ENCODE measurements around the gene GSDME.

Gene GSDME

DNA sequence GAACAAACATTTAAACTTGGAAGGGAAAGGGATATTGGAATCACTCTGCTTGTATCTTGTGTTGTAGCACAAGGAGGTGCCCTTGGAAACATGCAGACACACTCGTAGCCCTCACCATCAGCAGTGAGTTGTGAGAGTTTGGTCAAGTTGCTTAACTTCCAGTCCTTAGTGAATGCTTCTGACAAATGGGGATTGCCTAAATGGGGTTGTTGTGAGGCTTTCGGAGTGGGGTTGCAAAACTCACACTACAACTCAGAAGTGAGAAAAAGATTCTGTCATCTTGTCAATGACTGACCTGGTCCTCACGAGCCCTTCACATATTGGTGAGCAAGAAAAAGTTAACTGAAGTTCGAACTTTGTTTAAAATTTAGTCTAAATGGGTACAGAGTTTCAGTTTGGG lies 29.0 kb upstream of the GSDME start:
- Mint-ChIP-seq H3K27me3 (no peaks in the 10 kb centered on the region), H3K36me3 (peaks cover 30 to 32% of the 10 kb centered on the region in 2 donors), H3K4me1 (peaks cover 7 to 12% of the 10 kb centered on the region in 2 donors), H3K27ac (no peak overlapping the region), H3K4me3 (no peak overlapping the region), H3K9me3 (peaks cover 12 to 14% of the 10 kb centered on the region in 2 donors)
- ATAC-seq (replicated peaks) (no peak), DNase-seq (no peak)

DNA sequence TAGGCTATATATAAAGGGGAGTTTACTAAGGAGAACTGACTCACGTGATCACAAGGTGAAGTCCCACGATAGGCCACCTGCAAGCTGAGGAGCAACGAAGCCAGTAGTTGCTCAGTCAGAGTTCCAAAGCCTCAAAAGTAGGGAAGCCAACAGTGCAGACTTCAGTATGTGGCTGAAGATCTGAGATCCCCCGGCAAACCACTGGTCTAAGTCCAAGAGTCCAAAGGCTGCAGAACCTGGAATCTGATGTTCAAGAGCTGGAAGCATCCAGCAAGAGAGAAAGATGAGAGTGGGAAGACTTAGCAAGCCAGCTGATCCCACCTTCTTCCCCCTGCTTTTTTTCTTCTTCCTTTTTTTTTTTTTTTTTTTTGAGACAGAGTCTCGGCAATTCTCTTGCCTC lies 27.0 kb upstream of the GSDME start:
- no peak overlapping the region for H3K4me3 Mint-ChIP-seq

DNA sequence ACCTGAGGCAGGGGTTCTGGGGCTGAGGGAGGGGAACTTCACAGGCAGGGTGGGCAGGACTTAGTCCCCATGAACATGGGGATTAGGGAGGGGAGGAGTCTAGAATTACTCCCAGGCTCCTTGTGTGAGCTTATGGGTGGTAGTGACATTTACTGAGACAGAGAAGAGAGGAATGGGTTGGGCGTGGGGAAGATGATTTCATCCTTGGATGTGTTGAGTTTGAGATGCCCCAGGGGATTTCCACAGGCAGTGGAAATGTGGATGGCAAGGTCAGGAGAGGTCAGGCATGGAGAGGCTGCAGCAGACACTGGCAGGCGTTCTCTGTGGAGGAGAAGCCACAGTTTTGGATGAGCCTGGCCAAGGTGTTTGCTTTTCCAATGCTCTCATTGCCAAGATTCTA lies 26.4 kb upstream of the GSDME start:
- ATAC-seq (replicated peaks) (no peak), DNase-seq (no peak)
- Mint-ChIP-seq H3K27me3 (no peaks in the 10 kb centered on the region), H3K4me3 (no peak overlapping the region), H3K27ac (no peak overlapping the region), H3K9me3 (peaks cover 7 to 8% of the 10 kb centered on the region in 2 donors), H3K4me1 (peaks cover 21 to 22% of the 10 kb centered on the region in 2 donors), H3K36me3 (peaks cover 21 to 23% of the 10 kb centered on the region in 2 donors)

More for the DNA sequence above, 27.0 kb upstream of the GSDME start:
- Mint-ChIP-seq H3K9me3 (peaks cover 10 to 12% of the 10 kb centered on the region in 2 donors), H3K36me3 (peaks cover 26 to 27% of the 10 kb centered on the region in 2 donors), H3K27ac (no peak overlapping the region), H3K4me1 (peaks cover 15 to 16% of the 10 kb centered on the region in 2 donors), H3K27me3 (no peaks in the 10 kb centered on the region)
- DNase-seq (no peak), ATAC-seq (replicated peaks) (no peak)

DNA sequence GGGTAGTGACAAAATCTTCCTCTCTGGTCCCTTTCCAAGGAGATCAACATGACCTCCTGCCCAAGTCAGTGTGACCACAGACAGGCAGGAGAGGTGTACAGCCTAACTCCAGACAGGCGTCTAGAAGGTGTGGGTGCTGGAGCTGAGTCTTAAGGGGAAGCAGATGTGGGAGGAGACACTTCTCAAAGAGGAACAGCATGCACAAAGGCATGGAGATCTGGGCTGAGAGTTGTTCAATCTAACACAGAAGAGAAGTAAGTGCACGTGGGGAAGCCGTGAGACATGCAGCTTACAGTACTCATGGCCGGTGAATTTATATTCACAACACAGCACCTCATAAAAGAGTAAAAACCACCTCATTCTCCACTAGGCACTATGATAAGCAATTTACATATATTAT lies 23.8 kb upstream of the GSDME start:
- Mint-ChIP-seq H3K4me1 (peaks cover 20 to 21% of the 10 kb centered on the region in 2 donors), H3K4me3 (no peak overlapping the region), H3K9me3 (peaks cover 7 to 8% of the 10 kb centered on the region in 2 donors), H3K36me3 (peaks cover 18 to 23% of the 10 kb centered on the region in 2 donors), H3K27ac (no peak overlapping the region), H3K27me3 (no peaks in the 10 kb centered on the region)
- no peak for ATAC-seq (replicated peaks)
- DNase-seq: no peak

DNA sequence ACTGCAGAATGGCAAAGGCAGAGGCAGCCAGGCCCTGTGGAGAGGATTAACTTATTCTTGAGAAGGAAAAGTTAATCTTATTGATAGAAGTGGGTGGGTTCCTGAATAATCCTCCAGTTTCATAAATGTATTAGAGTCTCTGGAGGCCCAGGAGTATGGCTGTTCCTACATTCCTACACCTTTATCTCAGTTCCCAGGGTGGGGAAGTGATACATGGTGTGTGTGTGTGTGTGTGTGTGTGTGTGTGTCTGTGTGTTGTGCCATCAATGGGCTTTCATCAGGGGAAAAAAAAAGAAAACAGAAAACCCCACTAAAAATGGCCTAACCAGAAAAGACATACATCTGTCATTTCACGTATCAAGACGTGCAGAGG lies 22.0 kb upstream of the GSDME start:
- peak; percentile 14 to 26 for ATAC-seq (replicated peaks)
- Mint-ChIP-seq H3K4me3 (no peak overlapping the region), H3K36me3 (peaks cover 15 to 20% of the 10 kb centered on the region in 2 donors), H3K27ac (no peak overlapping the region), H3K4me1 (peaks cover 20 to 31% of the 10 kb centered on the region in 2 donors), H3K9me3 (peaks cover 7 to 8% of the 10 kb centered on the region in 2 donors), H3K27me3 (no peaks in the 10 kb centered on the region)
- no peak for DNase-seq

DNA sequence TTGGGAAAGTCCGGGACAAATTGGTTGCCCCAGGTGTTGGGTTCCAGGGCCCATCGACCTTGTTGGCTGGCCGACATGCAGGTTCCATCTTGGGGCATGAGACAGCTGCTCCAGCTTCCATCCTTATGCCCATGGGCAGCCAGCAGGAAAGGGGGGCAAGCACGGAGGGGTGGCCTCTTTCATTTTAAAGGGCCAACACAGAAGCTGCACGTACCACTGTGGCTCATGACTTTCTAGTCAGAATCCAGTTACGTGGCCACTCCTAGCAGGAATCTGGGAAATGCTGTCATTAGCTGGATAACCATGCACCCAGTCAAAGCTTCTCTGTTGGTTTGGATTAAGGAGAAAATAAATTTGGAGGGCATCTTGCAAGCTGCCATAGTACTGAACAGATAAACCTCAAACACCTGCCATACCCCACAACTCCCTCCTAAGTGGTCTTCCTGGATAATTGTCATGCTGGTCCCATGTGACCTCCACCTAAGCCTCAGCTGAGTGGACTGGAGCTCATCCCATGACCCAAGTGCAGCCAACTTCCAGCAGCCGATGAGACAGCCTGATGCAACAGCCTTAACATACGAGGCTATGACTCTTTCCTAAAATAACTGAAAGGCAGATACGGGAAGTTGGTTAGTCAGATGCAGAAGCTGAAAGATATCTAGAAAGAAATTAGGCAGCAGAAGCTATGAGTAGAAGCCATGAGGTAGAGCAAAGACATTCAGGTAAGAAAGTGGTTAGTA lies 21.4 kb upstream of the GSDME start:
- no peaks in the 10 kb centered on the region for H3K27me3 Mint-ChIP-seq
- peaks cover 2 to 5% of the 10 kb centered on the region in 2 donors for H3K9me3 Mint-ChIP-seq
- no peak overlapping the region for H3K4me3 Mint-ChIP-seq
- DNase-seq (no peak), ATAC-seq (replicated peaks) (peak; percentile 77 to 85)
- peak overlapping the region; percentile 21 for H3K27ac Mint-ChIP-seq
- peaks cover 10 to 15% of the 10 kb centered on the region in 2 donors for H3K36me3 Mint-ChIP-seq
- H3K4me1 Mint-ChIP-seq: peaks cover 22 to 29% of the 10 kb centered on the region in 2 donors

DNA sequence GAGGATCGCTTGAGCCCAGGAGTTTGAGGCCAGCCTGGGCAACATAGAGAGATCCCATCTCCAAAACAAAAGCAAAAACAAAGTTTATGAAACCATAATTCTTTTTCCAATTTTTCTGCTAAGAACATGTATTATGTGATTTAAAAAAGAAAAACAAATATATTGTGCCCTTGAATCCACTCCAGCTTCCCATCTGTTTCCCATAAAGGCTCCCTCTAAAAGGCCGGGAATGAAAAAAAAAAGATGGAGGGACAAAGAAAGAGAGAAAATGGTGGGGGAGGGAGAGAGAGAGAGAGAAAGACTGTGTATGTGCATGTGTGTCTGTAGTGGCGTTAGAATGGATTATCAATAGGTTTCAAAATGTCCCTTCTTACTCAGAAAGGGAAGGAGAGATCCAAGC lies 20.5 kb upstream of the GSDME start:
- DNase-seq (no peak), ATAC-seq (replicated peaks) (no peak)
- Mint-ChIP-seq H3K9me3 (no peaks in the 10 kb centered on the region), H3K4me3 (no peak overlapping the region), H3K36me3 (peaks cover 2 to 6% of the 10 kb centered on the region in 2 donors), H3K27ac (peak overlapping the region; percentile 77), H3K4me1 (peaks cover 22 to 26% of the 10 kb centered on the region in 2 donors), H3K27me3 (no peaks in the 10 kb centered on the region)

DNA sequence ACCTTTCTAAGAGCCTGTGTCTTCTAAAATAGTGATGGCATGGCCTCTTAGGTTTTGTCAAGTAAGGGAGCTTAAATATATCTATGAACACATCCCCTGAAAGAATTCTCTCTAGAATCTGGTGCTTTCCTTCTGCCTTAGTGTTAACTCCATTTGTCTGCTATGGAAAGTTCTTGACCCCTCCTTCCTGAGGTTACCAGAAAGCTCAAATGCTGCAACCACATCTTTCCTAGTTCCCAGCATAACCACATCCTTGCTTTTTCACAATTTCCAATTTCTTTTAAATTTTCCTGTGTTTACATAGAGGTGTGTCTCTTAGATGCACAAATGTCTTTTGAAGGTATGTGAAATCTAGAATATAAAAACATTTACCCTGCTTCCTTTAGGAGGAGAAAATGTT lies 16.4 kb upstream of the GSDME start:
- Mint-ChIP-seq H3K27me3 (peaks cover 0 to 8% of the 10 kb centered on the region in 2 donors), H3K4me1 (peaks cover 7 to 26% of the 10 kb centered on the region in 2 donors), H3K27ac (no peak overlapping the region), H3K4me3 (no peak overlapping the region), H3K36me3 (peaks cover 4 to 9% of the 10 kb centered on the region in 2 donors), H3K9me3 (peaks cover 13 to 14% of the 10 kb centered on the region in 2 donors)
- DNase-seq (no peak), ATAC-seq (replicated peaks) (no peak)

DNA sequence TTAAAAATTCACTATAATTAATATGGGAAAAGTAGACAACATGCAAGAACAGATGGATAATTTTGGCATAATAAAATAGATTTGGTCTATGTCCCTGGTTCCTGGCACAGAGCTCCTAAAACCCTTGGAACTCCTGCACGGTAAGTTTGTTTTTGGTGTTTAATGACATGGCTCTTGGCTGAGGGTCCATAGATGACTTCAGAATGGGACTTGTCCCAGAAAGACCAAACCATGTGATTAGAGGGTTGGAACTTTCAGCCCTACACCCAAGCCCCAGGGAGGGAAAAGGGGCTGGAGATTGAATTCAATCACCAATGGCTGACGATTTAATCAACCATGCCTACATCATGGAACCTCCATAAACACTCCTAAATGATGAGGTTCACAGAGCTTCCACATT lies 12.6 kb upstream of the GSDME start:
- ATAC-seq (replicated peaks) (no peak), DNase-seq (no peak)
- Mint-ChIP-seq H3K4me1 (peaks cover 4 to 15% of the 10 kb centered on the region in 2 donors), H3K36me3 (peaks cover 4 to 9% of the 10 kb centered on the region in 2 donors), H3K27me3 (peaks cover 11 to 20% of the 10 kb centered on the region in 2 donors), H3K27ac (no peak overlapping the region), H3K9me3 (peaks cover 13 to 14% of the 10 kb centered on the region in 2 donors), H3K4me3 (no peak overlapping the region)

DNA sequence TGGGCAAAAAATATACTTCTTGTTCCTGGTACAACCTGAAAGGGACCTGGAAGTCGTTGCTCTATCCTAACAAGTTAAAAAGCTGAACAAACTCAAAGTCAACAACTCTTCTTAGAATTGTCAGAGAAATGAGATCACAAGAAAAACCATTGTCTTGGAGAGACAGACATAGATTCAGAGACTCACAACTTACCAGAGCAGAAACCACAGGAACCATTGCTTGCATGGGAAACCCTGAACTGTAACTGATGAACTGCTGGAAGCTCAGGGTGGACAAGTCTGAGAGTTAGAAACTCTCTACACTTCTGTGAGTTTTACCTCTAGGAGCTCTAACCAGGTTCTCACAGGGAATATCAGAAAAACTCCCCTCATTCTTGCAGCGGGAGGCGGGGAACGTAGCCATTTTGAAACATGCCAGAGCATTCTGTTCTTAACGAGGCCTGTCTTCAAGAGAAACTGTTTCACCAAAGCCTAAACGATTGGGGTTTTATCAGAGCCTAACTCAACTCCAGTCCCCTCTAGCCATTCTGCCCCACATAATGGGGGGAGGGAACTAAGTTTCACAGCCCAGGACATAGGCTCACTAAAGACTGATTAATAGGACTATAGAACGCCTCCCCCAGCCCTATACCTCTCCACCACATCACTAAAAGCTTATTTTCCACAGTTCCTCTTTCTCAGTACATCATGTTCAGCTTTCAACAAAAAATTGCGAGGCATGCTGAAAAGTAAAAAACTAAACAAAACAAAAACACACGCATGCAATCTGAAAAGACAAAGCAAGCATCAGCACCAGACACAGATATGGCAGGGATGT lies 12.0 kb upstream of the GSDME start:
- Mint-ChIP-seq H3K36me3 (peaks cover 4 to 9% of the 10 kb centered on the region in 2 donors), H3K27ac (no peak overlapping the region), H3K27me3 (peaks cover 11 to 20% of the 10 kb centered on the region in 2 donors), H3K4me3 (no peak overlapping the region), H3K9me3 (peaks cover 13 to 14% of the 10 kb centered on the region in 2 donors), H3K4me1 (peaks cover 4 to 10% of the 10 kb centered on the region in 2 donors)
- ATAC-seq (replicated peaks) (peak; percentile 58 to 72), DNase-seq (no peak)

DNA sequence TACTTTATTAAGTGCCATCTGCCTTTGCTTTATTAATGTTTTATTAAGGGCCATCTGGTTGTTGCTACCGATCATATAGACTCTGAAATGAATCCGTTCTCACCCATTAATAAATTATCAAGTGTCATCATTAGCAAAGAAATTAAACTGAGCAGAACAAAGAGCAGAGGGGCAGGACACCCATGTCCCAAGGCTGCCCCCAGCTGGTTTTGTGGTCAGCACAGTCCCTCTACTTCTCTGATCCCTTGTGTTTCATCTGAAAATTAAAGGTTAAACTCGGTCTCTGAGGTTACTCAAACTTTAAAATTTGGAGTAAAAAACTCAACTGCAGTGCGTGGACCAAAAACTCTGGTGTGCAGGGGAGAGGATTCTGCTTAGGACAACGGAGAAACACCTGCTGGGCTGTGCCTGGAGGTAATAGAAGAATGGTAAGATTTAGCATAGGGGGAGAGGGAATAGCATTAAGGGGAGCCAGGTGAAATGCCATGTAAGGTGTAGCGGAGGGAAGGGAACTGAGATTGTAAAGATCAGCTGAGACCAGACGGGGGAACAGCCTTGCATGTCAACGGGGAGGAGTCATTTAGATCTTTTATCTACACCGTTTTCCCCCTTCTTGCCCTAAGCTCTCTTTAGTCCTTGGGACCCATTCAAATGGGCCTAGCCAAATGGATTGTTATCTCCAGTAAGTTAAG lies 10.8 kb upstream of the GSDME start:
- H3K27me3 Mint-ChIP-seq: peaks cover 14 to 24% of the 10 kb centered on the region in 2 donors
- H3K4me3 Mint-ChIP-seq: no peak overlapping the region
- H3K9me3 Mint-ChIP-seq: peaks cover 13 to 14% of the 10 kb centered on the region in 2 donors
- peaks cover 2 to 10% of the 10 kb centered on the region in 2 donors for H3K4me1 Mint-ChIP-seq
- H3K36me3 Mint-ChIP-seq: peaks cover 4 to 9% of the 10 kb centered on the region in 2 donors
- H3K27ac Mint-ChIP-seq: no peak overlapping the region
- ATAC-seq (replicated peaks): no peak
- no peak for DNase-seq

DNA sequence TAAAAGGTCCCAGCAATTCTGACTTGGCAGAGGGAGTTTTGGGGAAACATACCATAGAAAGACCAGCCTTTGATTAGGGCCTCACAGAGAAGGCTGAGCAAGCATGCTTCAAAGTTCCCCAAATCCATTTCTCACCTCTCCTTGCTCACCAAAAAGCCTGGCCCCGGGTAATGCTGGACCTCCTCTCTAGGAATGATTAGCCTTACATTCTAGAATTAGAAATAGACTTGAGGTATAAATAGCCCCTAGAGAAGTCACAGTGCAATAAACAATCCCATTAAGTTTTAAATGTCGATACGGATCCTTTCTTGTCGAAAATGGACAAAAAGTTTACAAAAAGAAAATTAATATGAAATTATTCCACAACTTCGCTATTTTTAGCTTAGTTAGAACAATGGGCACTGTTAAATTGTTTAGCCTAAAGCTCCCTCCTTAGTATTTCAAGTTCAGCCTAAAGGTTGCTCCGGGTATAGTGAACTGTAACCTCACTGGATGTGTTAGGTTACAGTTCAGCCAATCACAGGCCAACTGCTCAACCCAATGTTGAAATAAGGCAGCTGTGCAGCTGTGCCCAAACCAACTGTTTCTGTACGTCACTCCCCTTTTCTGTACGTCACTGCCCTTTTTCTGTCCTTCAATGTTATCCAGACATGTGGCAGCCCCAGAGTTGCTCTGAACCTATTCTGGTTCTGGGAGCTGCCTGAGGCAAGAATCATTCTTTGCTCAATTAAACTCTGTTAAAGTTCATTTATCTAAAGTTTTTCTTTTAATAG lies 7.9 kb upstream of the GSDME start:
- peaks cover under 1% of the 10 kb centered on the region in 2 donors for H3K9me3 Mint-ChIP-seq
- peaks cover 17 to 30% of the 10 kb centered on the region in 2 donors for H3K27me3 Mint-ChIP-seq
- no peak overlapping the region for H3K27ac Mint-ChIP-seq
- DNase-seq (no peak), ATAC-seq (replicated peaks) (no peak)
- peaks cover 4 to 10% of the 10 kb centered on the region in 2 donors for H3K4me1 Mint-ChIP-seq
- peaks cover 0 to under 1% of the 10 kb centered on the region in 2 donors for H3K36me3 Mint-ChIP-seq
- H3K4me3 Mint-ChIP-seq: no peak overlapping the region

DNA sequence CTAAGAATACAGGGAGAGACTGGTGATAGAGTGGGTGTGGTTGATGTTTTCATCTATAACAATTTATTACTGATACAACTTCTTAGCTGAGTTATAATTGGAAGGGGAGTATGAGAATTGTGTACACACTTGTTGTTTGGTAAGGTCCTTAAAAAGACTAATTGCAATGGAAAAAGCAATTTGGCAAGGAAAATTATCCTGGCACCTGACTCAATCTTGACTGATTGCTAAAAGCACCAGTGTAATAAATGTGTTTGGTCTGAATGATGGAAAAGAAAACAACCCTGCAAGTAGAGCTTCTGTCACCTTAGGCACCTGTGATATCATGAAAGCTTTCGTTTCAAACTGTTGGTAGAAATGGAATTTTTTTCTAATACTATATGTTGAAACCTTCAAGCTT lies 6.7 kb upstream of the GSDME start:
- H3K36me3 Mint-ChIP-seq: no peaks in the 10 kb centered on the region
- DNase-seq (no peak), ATAC-seq (replicated peaks) (no peak)
- no peaks in the 10 kb centered on the region for H3K9me3 Mint-ChIP-seq
- no peak overlapping the region for H3K27ac Mint-ChIP-seq
- peaks cover 26 to 41% of the 10 kb centered on the region in 2 donors for H3K27me3 Mint-ChIP-seq
- peaks cover 2 to 4% of the 10 kb centered on the region in 2 donors for H3K4me1 Mint-ChIP-seq
- no peak overlapping the region for H3K4me3 Mint-ChIP-seq
